Measurements from ENCODE around the gene CASP9.
"Not testable (repeated sequence)": the region's sequence is repeated elsewhere in the genome, so short reads cannot be mapped to it uniquely, and the experiment has no call there.

CASP9 gene

DNA sequence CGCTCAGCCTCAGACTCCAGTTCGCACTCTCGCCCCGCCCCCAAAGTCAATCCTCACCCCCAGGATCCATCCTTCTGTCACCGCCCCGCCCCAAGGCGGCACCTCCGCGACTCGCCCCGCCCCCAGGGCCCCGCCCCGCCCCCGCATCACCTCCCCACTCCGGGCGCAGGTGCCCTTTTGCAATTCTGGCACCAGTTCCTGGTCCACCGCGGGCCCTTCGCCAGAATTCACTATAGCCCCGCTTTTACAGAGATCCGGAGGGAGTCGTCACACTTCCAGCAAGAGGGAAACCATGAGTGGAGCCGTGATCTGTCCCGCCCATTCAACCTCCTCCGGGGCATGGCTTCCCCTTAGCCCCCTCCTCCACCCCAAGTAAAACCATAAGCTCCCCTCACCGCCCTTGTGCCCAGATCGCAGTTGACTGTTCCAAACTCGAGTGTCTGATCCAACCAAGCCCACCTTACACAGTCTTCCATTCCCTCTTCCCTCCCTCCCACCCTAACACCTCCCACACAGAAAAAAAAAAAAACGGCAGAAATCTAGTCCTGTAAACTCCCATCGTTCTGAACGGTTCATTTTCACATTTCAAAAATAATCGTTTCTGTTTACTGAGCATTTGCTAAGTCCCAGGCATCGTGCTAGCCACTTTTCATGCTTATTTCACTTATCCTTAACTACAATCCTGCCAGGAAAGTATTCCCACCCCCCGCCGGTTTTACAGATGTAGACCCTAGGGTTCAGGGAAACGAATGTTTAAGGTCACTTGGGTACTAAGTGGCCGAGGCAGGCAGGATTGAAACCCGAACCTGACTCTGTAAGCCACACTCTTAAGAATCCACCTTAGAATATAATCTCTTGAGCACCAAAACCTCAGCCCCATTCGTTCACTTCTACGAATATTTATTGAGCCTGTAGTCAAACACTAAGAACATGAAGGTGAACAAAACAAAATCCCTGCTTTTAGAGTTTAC, 1.3 kb upstream of the CASP9 start:
- peak; percentile 2 for DNase-seq (ENCODE audit: low read depth)

- DNase-seq (ENCODE audit: low read depth): peak; percentile 100
These were observed 451 bp upstream of the CASP9 start for GRCh38 chr1:15524283-15525049.

GRCh38 chr1:15523104-15524020, 653 bp downstream of the CASP9 start:
- DNase-seq (ENCODE audit: low read depth): no peak

- no peak for DNase-seq (ENCODE audit: low read depth)
These were observed 1.5 kb downstream of the CASP9 start for GRCh38 chr1:15522551-15522950.

DNA sequence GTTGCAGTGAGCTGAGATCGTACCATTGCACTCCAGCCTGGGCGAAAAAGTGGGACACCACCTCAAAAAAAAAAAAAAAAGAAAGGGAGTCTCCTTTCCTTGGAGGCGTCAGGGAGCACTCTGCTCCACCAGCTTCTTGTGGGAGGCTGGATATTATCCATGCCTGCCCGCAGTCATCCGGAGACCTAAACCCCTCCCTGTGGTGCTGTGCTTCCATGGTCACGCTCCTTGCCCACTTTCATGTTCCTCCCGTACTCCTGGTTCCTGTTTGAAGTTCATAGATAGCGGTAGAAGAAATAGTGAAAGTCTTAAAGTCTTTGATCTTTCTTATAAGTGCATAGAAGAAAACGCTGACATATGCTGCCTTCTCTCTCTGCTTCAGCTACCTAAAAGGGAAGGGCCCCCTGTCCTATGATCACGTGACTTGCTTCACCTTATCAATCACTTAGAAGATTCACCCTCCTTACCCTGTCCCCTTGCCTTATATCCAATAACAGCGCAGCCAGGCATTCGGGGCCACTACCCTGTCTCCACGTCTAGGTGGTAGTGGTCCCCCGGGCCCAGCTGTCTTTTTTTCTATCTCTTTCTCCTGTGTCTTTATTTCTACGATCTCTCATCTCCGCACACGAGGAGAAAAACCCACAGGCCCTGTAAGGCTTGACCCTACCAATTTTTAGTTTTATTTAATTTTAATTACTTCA, 2.7 kb downstream of the CASP9 start:
- not testable (repeated sequence) for DNase-seq (ENCODE audit: low read depth)

DNA sequence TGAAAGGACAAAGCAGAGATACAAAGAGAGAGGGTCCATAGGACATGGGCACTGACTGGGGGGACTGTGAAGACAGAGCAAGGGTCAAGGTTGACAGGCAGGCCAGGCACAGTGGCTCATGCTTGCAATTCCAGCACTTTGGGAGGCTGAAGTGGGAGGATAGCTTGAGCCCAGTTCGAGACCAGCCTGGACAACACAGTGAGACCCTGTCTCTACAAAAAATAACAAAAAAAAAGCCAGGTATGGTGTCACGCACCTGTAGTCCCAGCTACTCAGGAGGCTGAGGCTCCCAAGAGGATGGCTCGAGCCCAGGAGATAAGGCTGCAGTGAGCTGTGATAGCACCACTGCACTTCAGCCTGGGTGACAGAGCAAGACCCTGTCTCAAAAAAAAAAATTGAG, 4.4 kb downstream of the CASP9 start:
- DNase-seq (ENCODE audit: low read depth): no peak

DNA sequence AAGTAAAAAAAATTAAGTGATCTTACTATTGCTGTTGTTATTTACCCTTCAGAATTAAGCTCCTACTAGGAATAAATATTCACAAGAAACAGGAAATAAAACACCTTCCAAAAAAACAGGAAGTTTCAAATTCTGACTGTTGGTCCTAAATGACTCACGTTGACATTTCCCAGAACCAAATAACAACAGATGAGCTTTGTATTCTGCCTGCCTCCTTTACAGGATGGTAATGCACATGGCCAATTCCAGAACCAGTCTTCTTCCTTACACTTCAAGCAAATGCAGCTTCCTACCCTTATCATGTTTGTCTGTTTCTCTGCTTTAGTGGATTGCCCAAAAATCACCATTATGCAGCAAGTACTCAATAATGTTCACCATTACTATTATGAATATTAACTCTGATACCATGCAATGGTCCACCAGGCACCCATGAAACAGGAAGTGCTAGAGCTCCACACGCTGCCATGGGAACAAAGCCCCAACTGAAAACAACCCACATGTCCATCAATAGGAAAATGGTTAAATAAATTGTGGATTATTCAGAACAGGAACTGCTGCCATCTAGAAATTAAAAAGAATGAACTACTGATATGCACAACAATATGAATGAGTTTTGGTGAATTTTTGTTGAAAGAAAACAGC, 8.9 kb downstream of the CASP9 start:
- no peak for DNase-seq (ENCODE audit: low read depth)

- not testable (repeated sequence) for DNase-seq (ENCODE audit: low read depth)
These were observed 9.5 kb downstream of the CASP9 start for GRCh38 chr1:15514557-15514956.

GRCh38 chr1:15513919-15514318, 10.1 kb downstream of the CASP9 start:
- no peak for DNase-seq (ENCODE audit: low read depth)

DNA sequence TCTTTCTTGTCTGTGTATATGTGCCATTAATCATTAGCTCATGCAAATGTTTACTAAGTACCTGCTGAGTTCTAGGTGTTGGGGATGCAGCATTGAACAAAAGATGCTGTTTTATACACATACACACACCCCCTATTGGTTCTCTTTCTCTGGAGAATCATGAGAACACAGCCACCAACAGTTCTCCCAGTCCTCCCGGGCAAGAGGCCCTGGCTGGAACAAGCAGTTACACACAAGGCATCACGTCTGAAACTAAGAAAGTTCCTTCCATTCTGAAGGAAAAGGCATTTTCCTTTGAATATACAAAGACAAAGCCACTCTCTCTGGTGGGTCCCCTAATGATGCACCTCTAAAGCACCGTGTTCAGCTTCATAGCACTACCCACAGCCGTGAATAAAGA, 10.8 kb downstream of the CASP9 start:
- no peak for DNase-seq (ENCODE audit: low read depth)

GRCh38 chr1:15510611-15511405, 13.2 kb downstream of the CASP9 start:
- DNase-seq (ENCODE audit: low read depth): no peak

- no peak for DNase-seq (ENCODE audit: low read depth)
These were observed 14.4 kb downstream of the CASP9 start for GRCh38 chr1:15509586-15509985.

DNA sequence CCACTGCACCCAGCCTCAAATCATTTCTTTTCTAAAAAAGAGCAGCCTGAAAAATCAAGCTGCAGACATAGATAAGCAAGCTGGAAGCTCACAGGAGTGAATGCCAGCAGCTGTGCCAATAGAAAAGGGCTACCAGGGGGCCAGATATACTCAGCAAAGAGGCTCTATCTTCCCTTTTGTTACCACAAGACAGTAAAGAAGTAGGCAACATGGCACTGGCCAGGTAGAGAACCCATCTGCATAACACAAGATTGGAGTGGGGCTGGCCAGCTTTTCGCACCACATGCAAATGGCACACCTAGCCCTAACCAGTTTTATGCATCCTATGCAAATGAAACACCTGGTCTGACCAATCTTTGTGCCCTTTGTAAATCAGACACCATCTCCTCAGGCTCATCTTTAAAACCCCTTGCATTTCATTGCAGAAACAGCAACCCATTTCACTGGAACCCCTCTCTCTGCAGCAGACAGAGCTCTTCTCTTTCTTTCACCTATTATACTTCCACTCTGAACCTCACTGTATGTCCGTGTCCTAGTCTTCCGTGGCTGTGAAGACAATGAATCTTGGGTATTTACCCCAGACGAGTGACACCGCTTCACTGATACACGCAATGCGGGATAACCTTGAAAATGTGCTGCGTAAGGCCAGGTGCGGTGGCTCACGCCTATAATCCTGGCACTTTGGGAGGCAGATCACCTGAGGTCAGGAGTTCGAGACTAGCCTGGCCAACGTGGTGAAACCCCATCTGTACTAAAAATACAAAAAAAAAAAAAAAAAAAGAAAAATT, 15.1 kb downstream of the CASP9 start:
- DNase-seq (ENCODE audit: low read depth): no peak

GRCh38 chr1:15507278-15507677, 16.7 kb downstream of the CASP9 start:
- no peak for DNase-seq (ENCODE audit: low read depth)

- DNase-seq (ENCODE audit: low read depth): no peak
These were observed 17.2 kb downstream of the CASP9 start for GRCh38 chr1:15506831-15507230.

DNA sequence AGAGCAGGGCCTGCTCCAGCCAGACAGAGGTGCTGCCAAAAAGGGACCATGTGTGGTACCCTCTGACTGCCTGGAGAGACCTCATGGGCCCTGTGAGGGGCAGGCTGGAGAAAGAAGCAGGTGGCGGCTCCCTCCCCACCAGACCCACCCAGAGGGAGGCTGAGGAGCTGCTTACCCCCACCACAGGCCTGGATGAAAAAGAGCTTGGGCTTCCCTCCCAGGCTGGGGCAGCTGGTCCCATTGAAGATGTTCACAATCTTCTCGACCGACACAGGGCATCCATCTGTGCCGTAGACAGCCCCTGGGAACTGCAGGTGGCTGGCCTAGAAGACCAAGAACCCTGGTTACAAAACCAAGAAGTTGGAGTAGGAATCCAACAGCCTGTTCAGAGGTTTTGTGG, 19.6 kb downstream of the CASP9 start:
- no peak for DNase-seq (ENCODE audit: low read depth)

- peak; percentile 8 for DNase-seq (ENCODE audit: low read depth)
These were observed 22.6 kb downstream of the CASP9 start for GRCh38 chr1:15501208-15502032.

Measured in stimulated activated CD4-positive, alpha-beta T cell treated with anti-CD3 and anti-CD28 coated beads, Interleukin-2, amount 100 ng/mL, for 4 hours (primary cell).